Posterior vena cava (tissue), 2 donors: ENCODE results near the gene MYO3B. TPM values are rescaled to one million over a fixed set of nuclear protein-coding genes. Genes with fewer than 3 reads are reported as not detected.

Source experiments
- DNase-seq: peaks from one replicate; pipeline ENCODE4 v3.0.0-alpha.2; 2020; ENCODE audit warnings: low spot score
- intact Hi-C, 2 donors: fragments of 100-400 bp; cut with DNase I; formaldehyde crosslinking; loops; one replicate each; pipeline versions ENCODE4 v1.14.1 to v1.14.2; 2022 to 2023
- total RNA-seq, 2 donors: library from RNA; stranded (reverse); fragmentation: NEBNext Ultra II Directional; extraction: Animal tissue kit (Norgen Biotek cat#: 25700); gene quantifications; one replicate each; pipeline ENCODE4 v1.2.1, GENCODE V29; 2021
- donor health status: DM: yes; HTN: yes; CAD: no.
- donor health status: DM: yes; HTN: yes; CAD: no.

Gene MYO3B
- total RNA-seq, 2 donors from 2014 or later, result 0.05 TPM; not detected in 1

GRCh38 chr2:170161516-170162270 is 16.3 kb upstream of the MYO3B start:
- intact Hi-C loops, result no loop called here
- no peak for DNase-seq

DNA sequence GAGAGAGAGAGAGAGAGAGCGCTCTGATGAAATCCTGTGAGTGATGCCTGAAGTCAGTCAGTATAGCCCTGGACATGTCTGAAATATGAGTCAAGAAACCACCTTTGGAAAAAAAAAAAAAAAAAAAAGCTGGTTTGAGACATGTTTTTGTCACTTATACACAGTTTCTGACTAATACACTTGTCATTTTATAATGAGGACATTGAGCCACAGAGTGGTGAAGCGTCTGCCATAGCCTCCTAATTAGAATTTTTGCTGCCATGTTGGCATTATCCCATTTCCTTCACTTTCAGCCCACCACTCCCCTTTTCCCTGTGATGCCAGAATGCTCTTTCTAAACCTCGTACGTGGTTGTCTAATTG is 15.7 kb upstream of the MYO3B start:
- intact Hi-C loops, result no loop called here
- DNase-seq, result no peak

DNA sequence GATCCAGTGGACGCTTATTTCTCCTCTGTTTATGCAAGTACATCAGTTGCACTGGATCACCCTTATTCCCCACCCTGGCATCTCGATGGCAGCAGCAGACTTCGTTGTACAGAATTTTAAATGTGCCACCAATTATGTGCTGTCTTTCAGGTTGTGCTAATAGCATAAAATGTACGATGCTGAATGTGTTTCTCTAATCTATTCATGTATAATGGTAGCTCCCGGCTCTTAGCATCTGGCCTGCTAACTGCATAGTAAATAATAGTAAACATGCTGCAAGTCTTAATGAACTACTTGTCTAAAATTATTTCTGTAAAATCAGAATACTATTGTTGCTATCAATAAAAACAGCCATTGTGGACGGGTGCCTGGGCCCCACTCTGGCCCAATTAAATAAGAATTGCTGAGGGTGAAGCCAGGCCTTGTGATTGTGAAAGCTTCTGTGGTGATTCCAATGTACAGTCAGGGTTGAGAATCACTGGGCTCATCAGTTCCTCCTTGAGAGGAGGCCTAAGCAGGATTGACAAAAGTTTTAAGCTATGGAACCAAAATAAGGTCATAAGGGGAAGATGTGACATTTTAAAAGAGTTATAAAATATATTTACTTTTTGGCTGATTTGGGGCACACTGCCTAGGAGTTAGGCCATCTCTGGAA is 14.4 kb upstream of the MYO3B start:
- intact Hi-C loops, result no loop called here
- no peak for DNase-seq

DNA sequence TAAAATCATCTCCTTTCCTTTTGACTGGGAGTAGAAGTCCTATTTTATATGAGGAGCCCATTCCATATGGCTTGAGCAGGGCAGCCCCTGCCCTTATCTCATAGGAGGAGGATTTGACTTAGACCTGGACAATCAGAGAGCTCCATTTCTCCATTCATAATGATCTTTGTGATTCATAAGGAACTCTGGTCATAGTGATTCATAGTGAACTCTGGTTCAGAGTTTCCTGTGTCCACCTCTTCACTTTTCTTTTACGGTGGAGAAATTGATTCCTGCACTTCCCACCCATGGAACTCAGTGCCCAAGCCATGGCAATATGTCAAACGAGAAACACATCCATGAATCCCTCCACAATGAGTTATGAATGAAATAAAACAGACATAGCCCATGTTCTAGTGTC is 12.8 kb upstream of the MYO3B start:
- intact Hi-C loops, result no loop called here
- no peak for DNase-seq

DNA sequence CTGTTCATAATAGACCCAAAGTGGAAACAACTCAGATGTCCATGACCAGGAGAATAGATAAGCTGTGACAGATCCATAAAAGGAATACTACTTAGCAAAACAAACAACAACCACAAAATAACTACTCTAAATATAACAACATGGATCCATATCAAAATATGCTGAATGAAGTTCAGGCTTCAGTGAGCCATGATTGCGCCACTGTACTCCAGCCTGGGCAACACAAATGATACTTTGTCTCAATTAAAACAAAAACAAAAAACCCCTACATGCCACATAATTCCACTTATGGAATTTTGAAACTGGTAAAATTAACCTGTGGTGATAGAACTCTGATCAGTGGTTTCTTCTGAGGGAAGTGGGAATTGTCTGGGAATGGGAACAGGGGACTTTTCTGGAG is 11.2 kb upstream of the MYO3B start:
- intact Hi-C loops, result no loop called here
- DNase-seq, result no peak

DNA sequence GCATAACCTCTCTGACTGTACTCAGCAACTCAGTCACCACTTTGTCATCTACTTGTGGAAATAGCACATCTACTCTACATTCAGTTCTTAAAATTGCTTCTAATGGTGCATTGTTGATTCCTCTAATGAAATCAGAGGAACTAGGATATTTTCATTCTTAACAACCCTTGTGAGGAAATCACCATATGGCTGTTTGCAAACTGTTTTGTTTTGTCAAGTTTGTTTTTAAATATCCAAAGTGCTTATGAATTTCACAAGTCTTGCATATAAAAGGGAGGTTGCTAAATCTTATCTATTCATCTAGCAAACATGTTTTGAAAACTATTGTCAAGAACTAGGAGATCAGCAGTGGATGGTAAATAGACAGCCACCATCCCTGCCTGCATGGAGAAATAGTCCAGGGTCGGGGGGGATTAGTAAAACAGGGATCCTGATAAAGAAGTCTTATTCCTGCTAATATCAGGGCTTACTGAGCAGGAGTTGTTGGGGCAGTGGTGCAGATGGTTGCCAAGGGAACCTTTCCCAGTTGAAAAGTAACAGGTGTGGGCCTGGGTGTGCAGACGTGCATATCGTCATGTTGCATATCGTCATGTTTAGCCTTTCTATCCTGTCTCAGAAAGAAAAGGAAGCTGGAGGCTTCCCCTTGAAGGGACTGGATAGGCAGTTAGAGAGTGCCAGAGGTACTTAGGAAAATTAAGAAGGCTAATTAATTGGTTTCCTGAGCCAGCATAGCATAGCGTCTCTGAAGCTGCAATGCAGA is 7.5 kb upstream of the MYO3B start:
- DNase-seq, result no peak
- intact Hi-C loops, result no loop called here

- intact Hi-C loops, result no loop called here
- no peak for DNase-seq
These were observed 1.7 kb upstream of the MYO3B start for GRCh38 chr2:170176212-170176611.

- no peak for DNase-seq
- intact Hi-C loops, result no loop called here
These were observed 2.2 kb downstream of the MYO3B start for GRCh38 chr2:170180031-170180566.

GRCh38 chr2:170181602-170182001 is 3.7 kb downstream of the MYO3B start:
- no peak for DNase-seq
- intact Hi-C loops, result no loop called here

DNA sequence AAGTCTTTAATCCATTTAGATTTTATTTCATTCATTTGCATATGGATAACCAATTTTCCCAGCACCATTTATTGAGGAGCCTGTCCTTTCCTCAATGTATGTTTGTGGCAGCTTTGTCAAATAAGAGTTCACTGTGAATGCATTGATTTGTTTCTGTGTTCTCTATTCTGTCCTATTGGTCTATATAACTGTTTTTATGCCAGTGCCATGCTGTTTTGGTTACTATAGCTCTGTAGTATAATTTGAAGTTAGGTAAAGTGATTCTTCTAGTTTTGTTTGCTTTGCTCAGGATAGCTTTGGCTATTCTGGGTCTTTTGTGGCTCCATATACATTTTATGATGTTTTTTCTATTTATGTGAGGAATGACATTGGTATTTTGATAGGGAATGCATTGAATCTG is 7.4 kb downstream of the MYO3B start:
- intact Hi-C loops, result no loop called here
- DNase-seq, result no peak

DNA sequence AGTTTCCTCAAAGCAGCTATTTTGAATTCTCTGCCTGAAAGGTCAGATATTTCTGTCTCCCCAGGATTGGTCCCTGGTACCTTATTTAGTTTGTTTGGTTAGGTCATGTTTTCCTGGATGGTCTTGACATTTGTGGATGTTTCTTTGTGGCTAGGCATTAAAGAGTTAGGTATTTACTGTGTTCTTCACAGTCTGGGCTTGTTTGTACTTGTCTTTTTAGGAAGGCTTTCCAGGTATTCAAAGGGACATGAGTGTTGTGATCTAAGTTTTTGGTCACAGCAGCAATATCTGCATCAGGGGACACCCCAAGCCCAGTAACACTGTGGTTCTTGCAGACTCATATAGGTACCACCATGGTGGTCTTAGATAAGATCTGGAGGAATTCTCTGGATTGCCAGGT is 11.8 kb downstream of the MYO3B start:
- no peak for DNase-seq
- intact Hi-C loops, result no loop called here

DNA sequence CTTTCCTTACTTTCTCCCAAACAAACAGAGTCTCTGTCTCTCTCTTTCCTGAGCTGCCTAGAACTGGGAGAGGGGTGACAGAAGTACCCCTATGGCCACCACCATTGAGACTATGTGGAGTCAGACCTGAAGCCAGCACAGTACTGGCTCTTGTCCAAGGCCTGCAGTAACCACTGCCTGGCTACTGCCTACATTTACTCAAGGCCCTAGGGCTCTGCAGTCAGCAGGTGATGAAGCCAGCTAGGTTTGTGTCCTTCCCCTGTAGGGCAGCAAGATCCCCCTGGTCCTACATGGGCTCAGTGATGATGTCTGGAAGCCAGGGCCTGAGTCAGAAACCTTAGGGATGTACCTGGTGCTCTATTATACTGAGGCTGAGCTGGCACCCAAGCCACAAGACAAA is 12.2 kb downstream of the MYO3B start:
- intact Hi-C loops, result no loop called here
- DNase-seq, result no peak

GRCh38 chr2:170191166-170191866 is 13.4 kb downstream of the MYO3B start:
- DNase-seq, result no peak
- intact Hi-C loops, result no loop called here

- intact Hi-C loops, result no loop called here
- no peak for DNase-seq
These were observed 19.0 kb downstream of the MYO3B start for GRCh38 chr2:170196963-170197362.

DNA sequence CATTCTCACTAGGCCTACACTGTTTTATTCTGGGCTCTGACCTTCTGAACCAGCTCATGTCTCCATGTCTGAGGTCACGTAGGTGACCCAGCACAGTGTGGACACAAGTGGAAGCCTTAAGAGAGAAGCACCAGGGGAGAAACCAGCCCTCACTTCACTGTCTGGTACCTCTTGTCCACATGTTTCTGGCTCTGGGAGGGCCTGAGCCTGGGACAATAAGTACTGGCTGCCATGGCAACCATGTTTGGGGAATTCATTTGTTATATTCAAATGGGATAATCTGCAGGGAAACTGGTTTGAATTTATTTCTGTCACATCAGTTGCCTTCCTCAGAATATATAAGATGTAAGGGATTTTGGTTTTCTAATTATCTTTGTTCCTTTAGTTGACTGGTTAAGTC is 23.3 kb downstream of the MYO3B start:
- intact Hi-C loops, result no loop called here
- DNase-seq, result no peak

GRCh38 chr2:170201734-170202393 is 23.9 kb downstream of the MYO3B start:
- intact Hi-C loops, result no loop called here
- DNase-seq, result no peak

DNA sequence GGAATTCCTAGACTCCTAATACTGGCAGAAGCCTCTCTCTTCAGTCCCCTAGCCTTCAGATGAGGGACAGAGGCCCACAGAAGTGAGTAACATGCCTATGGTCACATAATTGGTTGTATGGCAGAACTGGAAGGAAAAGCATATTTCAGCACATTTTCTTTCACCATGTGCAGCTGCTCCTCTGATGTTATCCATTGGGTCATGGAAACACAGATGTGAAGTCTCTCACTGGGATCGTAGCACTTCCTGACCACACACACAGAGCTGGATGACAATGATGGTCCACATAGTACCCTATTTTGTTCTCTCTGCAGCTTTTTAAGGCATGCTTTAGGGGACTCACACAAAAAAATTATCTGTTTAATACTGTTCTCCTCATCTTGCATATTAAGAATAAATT is 24.5 kb downstream of the MYO3B start:
- intact Hi-C loops, result no loop called here
- no peak for DNase-seq

- no peak for DNase-seq
- intact Hi-C loops, result no loop called here
These were observed 26.5 kb downstream of the MYO3B start for GRCh38 chr2:170204298-170204951.

- DNase-seq, result no peak
- intact Hi-C loops, result no loop called here
These were observed 28.3 kb downstream of the MYO3B start for GRCh38 chr2:170206246-170206645.
